ENCODE results near the gene AKAP12. TPM values are rescaled to one million over a fixed set of nuclear protein-coding genes. Genes with fewer than 3 reads are reported as not detected.

AKAP12 gene
- polyA plus RNA-seq, 2 of the 4 experiments (the other 2 are of a cell fraction): 32.1 to 192 TPM

GRCh38 chr6:151349651-151350270 is 110.0 kb downstream of the AKAP12 start:
- CTCF ChIA-PET: interaction anchor here (0.7 to 2.0 kb wide), 8 partner anchors 10 to 335 kb away, joined by 3 to 7 read pairs (median 4); no protein-coding TSS in a partner anchor
- FAIRE-seq (no peak), ATAC-seq (no peak)

DNA sequence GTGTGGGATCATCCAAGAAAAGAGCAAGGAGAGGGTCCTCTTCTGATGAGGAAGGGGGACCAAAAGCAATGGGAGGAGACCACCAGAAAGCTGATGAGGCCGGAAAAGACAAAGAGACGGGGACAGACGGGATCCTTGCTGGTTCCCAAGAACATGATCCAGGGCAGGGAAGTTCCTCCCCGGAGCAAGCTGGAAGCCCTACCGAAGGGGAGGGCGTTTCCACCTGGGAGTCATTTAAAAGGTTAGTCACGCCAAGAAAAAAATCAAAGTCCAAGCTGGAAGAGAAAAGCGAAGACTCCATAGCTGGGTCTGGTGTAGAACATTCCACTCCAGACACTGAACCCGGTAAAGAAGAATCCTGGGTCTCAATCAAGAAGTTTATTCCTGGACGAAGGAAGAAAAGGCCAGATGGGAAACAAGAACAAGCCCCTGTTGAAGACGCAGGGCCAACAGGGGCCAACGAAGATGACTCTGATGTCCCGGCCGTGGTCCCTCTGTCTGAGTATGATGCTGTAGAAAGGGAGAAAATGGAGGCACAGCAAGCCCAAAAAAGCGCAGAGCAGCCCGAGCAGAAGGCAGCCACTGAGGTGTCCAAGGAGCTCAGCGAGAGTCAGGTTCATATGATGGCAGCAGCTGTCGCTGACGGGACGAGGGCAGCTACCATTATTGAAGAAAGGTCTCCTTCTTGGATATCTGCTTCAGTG is 110.8 kb downstream of the AKAP12 start:
- no peak for FAIRE-seq
- H3K4me1 ChIP-seq: no peaks in the 10 kb centered on the region
- DNase-seq (ENCODE audit: low read depth in 1 of 2, low spot score in 1 of 2): no peak
- ChIA-PET POLR2A (no interaction called here), CTCF (interaction anchor here (0.9 to 2.0 kb wide), 7 partner anchors 9 to 336 kb away, joined by 3 to 7 read pairs (median 5); no protein-coding TSS in a partner anchor)
- no peak overlapping the region for H3K27ac ChIP-seq
- H3K4me3 ChIP-seq: no peak overlapping the region
- ATAC-seq: no peak
- H3K9me3 ChIP-seq: no peaks in the 10 kb centered on the region
- WGBS (ENCODE audit: missing lambda C conversion rate): 95% methylated on average over 20 of the region's 20 CpGs
- TF ChIP-seq TP53 (CRISPR knock-in tag; IDR thresholded peaks at IDR 0.05) (no peak), CHD4 (IDR thresholded peaks at IDR 0.05; ENCODE audit: borderline replicate concordance) (no peak)
- H3K4me2 ChIP-seq: no peak overlapping the region

More at GRCh38 chr6:151349651-151350270, 110.0 kb downstream of the AKAP12 start:
- DNase-seq (ENCODE audit: low read depth in 1 of 2, low spot score in 1 of 2): no peak
- Histone ChIP-seq H3K4me3 (no peak overlapping the region), H3K4me1 (no peaks in the 10 kb centered on the region), H3K27ac (no peak overlapping the region), H3K9me3 (no peaks in the 10 kb centered on the region), H3K4me2 (no peak overlapping the region)
- POLR2A ChIA-PET: no interaction called here
- TF ChIP-seq CHD4 (IDR thresholded peaks at IDR 0.05; ENCODE audit: borderline replicate concordance) (no peak), FOXS1 (CRISPR knock-in tag; IDR thresholded peaks at IDR 0.05) (no peak), GATA3 (IDR thresholded peaks at IDR 0.05; ENCODE audit: borderline replicate concordance) (no peak), REST (IDR thresholded peaks at IDR 0.05) (no peak), SREBF2 (IDR thresholded peaks at IDR 0.05) (no peak), PBX3 (IDR thresholded peaks at IDR 0.05) (no peak), JUN (IDR thresholded peaks at IDR 0.05) (no peak), BHLHE40 (IDR thresholded peaks at IDR 0.05; ENCODE audit: low read depth, low read length) (no peak), TP53 (CRISPR knock-in tag; IDR thresholded peaks at IDR 0.05) (no peak), MYC (IDR thresholded peaks at IDR 0.05; ENCODE audit: borderline replicate concordance, low read length) (no peak)
- WGBS (ENCODE audit: missing lambda C conversion rate): 91% methylated on average over 19 of the region's 19 CpGs

GRCh38 chr6:151351146-151351700 is 111.5 kb downstream of the AKAP12 start:
- H3K4me3 ChIP-seq: no peak overlapping the region
- FAIRE-seq (no peak), ATAC-seq (no peak), DNase-seq (ENCODE audit: low read depth in 1 of 2, low spot score in 1 of 2) (no peak)
- 96% methylated on average over 18 of the region's 18 CpGs for WGBS (ENCODE audit: missing lambda C conversion rate)
- no peak overlapping the region for H3K27ac ChIP-seq
- 0 out of 3 replicates have a peak, but pooled peaks cover 3% of the 10 kb centered on the region for H3K4me1 ChIP-seq
- H3K4me2 ChIP-seq: no peak overlapping the region
- CTCF ChIA-PET: interaction anchor here (1.4 to 2.0 kb wide), 3 partner anchors 8 to 337 kb away, joined by 5 to 7 read pairs (median 6); no protein-coding TSS in a partner anchor
- POLR2A ChIA-PET: no interaction called here
- TF ChIP-seq POLR2A (IDR thresholded peaks at IDR 0.05; ENCODE audit: low read length) (no peak), BHLHE40 (IDR thresholded peaks at IDR 0.05; ENCODE audit: low read depth, low read length) (no peak), PBX3 (IDR thresholded peaks at IDR 0.05) (no peak), CBX2 (IDR thresholded peaks at IDR 0.05; ENCODE audit: borderline replicate concordance, low read depth) (no peak), FOSB (CRISPR knock-in tag; IDR thresholded peaks at IDR 0.05) (no peak), RCOR1 (IDR thresholded peaks at IDR 0.05; ENCODE audit: low read depth, low read length) (no peak), RNF2 (IDR thresholded peaks at IDR 0.05; ENCODE audit: borderline replicate concordance, low read depth) (no peak), GATA3 (IDR thresholded peaks at IDR 0.05; ENCODE audit: borderline replicate concordance) (no peak), NFE2L2 (conservative IDR thresholded peaks at IDR 0.05; ENCODE audit: low read length) (no peak), MAZ (IDR thresholded peaks at IDR 0.05; ENCODE audit: borderline replicate concordance, low read depth, low read length) (no peak), ZC3H11A (IDR thresholded peaks at IDR 0.05) (no peak), MYC (IDR thresholded peaks at IDR 0.05; ENCODE audit: borderline replicate concordance, low read length) (no peak), ESRRA (IDR thresholded peaks at IDR 0.05; ENCODE audit: borderline replicate concordance, low read length) (no peak)
- TF ChIP-seq, protein P1, sequence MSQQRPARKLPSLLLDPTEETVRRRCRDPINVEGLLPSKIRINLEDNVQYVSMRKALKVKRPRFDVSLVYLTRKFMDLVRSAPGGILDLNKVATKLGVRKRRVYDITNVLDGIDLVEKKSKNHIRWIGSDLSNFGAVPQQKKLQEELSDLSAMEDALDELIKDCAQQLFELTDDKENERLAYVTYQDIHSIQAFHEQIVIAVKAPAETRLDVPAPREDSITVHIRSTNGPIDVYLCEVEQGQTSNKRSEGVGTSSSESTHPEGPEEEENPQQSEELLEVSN (IDR thresholded peaks at IDR 0.05; ENCODE audit: borderline replicate concordance, low read depth): no peak
- no peaks in the 10 kb centered on the region for H3K9me3 ChIP-seq
